Right cardiac atrium (tissue), 5 donors: ENCODE results near the gene SAMD4A. TPM values are rescaled to one million over a fixed set of nuclear protein-coding genes. Genes with fewer than 3 reads are reported as not detected.
"Not testable (repeated sequence)": the region's sequence is repeated elsewhere in the genome, so short reads cannot be mapped to it uniquely, and the experiment has no call there.

Source experiments
- ATAC-seq, 2 donors: fragments of 200-7000 bp; cut with Tn5 transposase; one replicate each; pipeline versions ENCODE4 v1.8.0 to v1.9.1; 2020; ENCODE audit warnings: moderate library complexity in 2 of 2, mild to moderate bottlenecking in 1 of 2
- DNase-seq, 3 donors: peaks; one replicate each; pipeline ENCODE4 v3.0.0-alpha.2; 2020
- H3K27ac ChIP-seq: one replicate; pipeline ENCODE4 v1.5.1; 2013; ENCODE audit warnings: mild to moderate bottlenecking, low read length, control low read depth, moderate library complexity
- H3K27me3 ChIP-seq: one replicate; pipeline ENCODE4 v1.6.1; 2013; ENCODE audit not compliant: control insufficient read depth, insufficient read depth
- H3K4me1 ChIP-seq: one replicate; pipeline ENCODE4 v1.6.1; 2013; ENCODE audit warnings: low read length; ENCODE audit not compliant: control insufficient read depth, insufficient read depth
- H3K4me3 ChIP-seq: one replicate; pipeline ENCODE4 v1.5.1; 2013; ENCODE audit warnings: low read length, control low read depth
- H3K9me3 ChIP-seq: one replicate; pipeline ENCODE4 v1.6.1; 2013; ENCODE audit warnings: low read length; ENCODE audit not compliant: control insufficient read depth
- WGBS: extraction: QIAGEN DNeasy Blood & Tissue Kit; methylation state at CpG from one replicate; pipeline ENCODE4 v1.1.7; 2013; 5-methylcytosine and 5-hydroxymethylcytosine counted together
- intact Hi-C, 4 donors: fragments of 100-400 bp; cut with DNase I; formaldehyde crosslinking; loops; one replicate each; pipeline versions ENCODE4 v1.11.0 to v1.14.0; 2022 to 2023
- polyA plus RNA-seq: library from polyadenylated mRNA; stranded (reverse); fragments of 200-250 nt; gene quantifications from one replicate; pipeline ENCODE4 v1.2.3, GENCODE V29; 2013
- total RNA-seq, 4 donors: library from RNA; stranded (reverse); fragmentation: NEBNext Ultra II Directional; extraction: Animal tissue kit (Norgen Biotek cat#: 25700); gene quantifications; one replicate each; pipeline ENCODE4 v1.2.1, GENCODE V29; 2021
- donor health status: healthy with polysubstance abuse.
- donor health status: DM: no; HTN: yes; CAD: no.
- donor health status: DM: no; HTN: no; CAD: no.
- donor health status: DM: no; HTN: yes; CAD: no; lungs with severe emphysema.
- donor health status: DM: yes; HTN: yes; CAD: no.

SAMD4A gene
- total and polyA plus RNA-seq, 5 donors = 57.2 to 166 (median 137) TPM

- WGBS = 87% methylated on average over 3 of the region's 3 CpGs
- ATAC-seq = not testable (repeated sequence)
Observed at GRCh38 chr14:54753396-54753795, 186.5 kb downstream of the SAMD4A start.

GRCh38 chr14:54754116-54754622 lies 187.2 kb downstream of the SAMD4A start:
- intact Hi-C loops = no loop called here
- no peaks in the 10 kb centered on the region for H3K9me3 ChIP-seq
- no peak overlapping the region for H3K4me3 ChIP-seq
- ATAC-seq = no peak
- no peak overlapping the region for H3K27ac ChIP-seq
- WGBS = 92% methylated on average over 6 of the region's 6 CpGs
- H3K27me3 ChIP-seq = no peaks in the 10 kb centered on the region
- peaks cover 5% of the 10 kb centered on the region for H3K4me1 ChIP-seq
- no peak for DNase-seq

More at GRCh38 chr14:54753396-54753795, 186.5 kb downstream of the SAMD4A start:
- H3K27ac ChIP-seq, intact Hi-C loops, DNase-seq, H3K27me3 ChIP-seq, H3K4me3 ChIP-seq, H3K9me3 ChIP-seq, H3K4me1 ChIP-seq: not testable (repeated sequence)

GRCh38 chr14:54754623-54755386 lies 187.9 kb downstream of the SAMD4A start:
- ATAC-seq (no peak), DNase-seq (no peak)
- H3K27me3 ChIP-seq = no peaks in the 10 kb centered on the region
- H3K4me1 ChIP-seq = peaks cover 5% of the 10 kb centered on the region
- no peaks in the 10 kb centered on the region for H3K9me3 ChIP-seq
- no peak overlapping the region for H3K27ac ChIP-seq
- no peak overlapping the region for H3K4me3 ChIP-seq
- WGBS = 87% methylated on average over 11 of the region's 11 CpGs
- intact Hi-C loops = no loop called here

GRCh38 chr14:54756656-54757392 lies 189.9 kb downstream of the SAMD4A start:
- Histone ChIP-seq H3K4me1 (peaks cover 5% of the 10 kb centered on the region), H3K9me3 (no peaks in the 10 kb centered on the region), H3K27me3 (no peaks in the 10 kb centered on the region), H3K27ac (no peak overlapping the region), H3K4me3 (no peak overlapping the region)
- WGBS = 55% methylated on average over 3 of the region's 3 CpGs
- ATAC-seq = no peak
- no peak for DNase-seq
- intact Hi-C loops = no loop called here

- WGBS = 73% methylated on average over 9 of the region's 9 CpGs
- no peak overlapping the region for H3K27ac ChIP-seq
- H3K4me3 ChIP-seq = no peak overlapping the region
- H3K27me3 ChIP-seq = no peaks in the 10 kb centered on the region
- DNase-seq (no peak), ATAC-seq (peak in 1 of 2 donors; percentile 32)
- no peaks in the 10 kb centered on the region for H3K9me3 ChIP-seq
- intact Hi-C loops = no loop called here
- H3K4me1 ChIP-seq = peaks cover 5% of the 10 kb centered on the region
Observed at GRCh38 chr14:54758041-54758440, 191.1 kb downstream of the SAMD4A start.

- intact Hi-C loops = loop anchor here in 1 of 4 donors (10.0 kb wide), 1 partner anchor 65 kb away; no protein-coding TSS in a partner anchor
- no peaks in the 10 kb centered on the region for H3K27me3 ChIP-seq
Observed at GRCh38 chr14:54759982-54760585, 193.2 kb downstream of the SAMD4A start.

GRCh38 chr14:54760866-54761575 lies 194.1 kb downstream of the SAMD4A start:
- Histone ChIP-seq H3K4me3 (no peak overlapping the region), H3K4me1 (peaks cover 5% of the 10 kb centered on the region), H3K27ac (no peak overlapping the region), H3K27me3 (no peaks in the 10 kb centered on the region), H3K9me3 (no peaks in the 10 kb centered on the region)
- DNase-seq = no peak
- WGBS = 81% methylated on average over 11 of the region's 11 CpGs
- no peak for ATAC-seq
- intact Hi-C loops = loop anchor here in 1 of 4 donors (10.0 kb wide), 1 partner anchor 66 kb away; no protein-coding TSS in a partner anchor

More at GRCh38 chr14:54759982-54760585, 193.2 kb downstream of the SAMD4A start:
- ATAC-seq = no peak
- Histone ChIP-seq H3K4me1 (peaks cover 5% of the 10 kb centered on the region), H3K4me3 (no peak overlapping the region), H3K9me3 (no peaks in the 10 kb centered on the region), H3K27ac (no peak overlapping the region)
- no peak for DNase-seq
- 93% methylated on average over 33 of the region's 33 CpGs for WGBS

GRCh38 chr14:54761835-54762234 lies 194.9 kb downstream of the SAMD4A start:
- intact Hi-C loops = loop anchor here in 1 of 4 donors (10.0 kb wide), 1 partner anchor 67 kb away; no protein-coding TSS in a partner anchor
- Histone ChIP-seq H3K4me3 (no peak overlapping the region), H3K27ac (no peak overlapping the region), H3K4me1 (peaks cover 2% of the 10 kb centered on the region), H3K9me3 (no peaks in the 10 kb centered on the region), H3K27me3 (no peaks in the 10 kb centered on the region)
- ATAC-seq = no peak
- DNase-seq = no peak
- 86% methylated on average over 6 of the region's 6 CpGs for WGBS

GRCh38 chr14:54762296-54762695 lies 195.4 kb downstream of the SAMD4A start:
- no peaks in the 10 kb centered on the region for H3K9me3 ChIP-seq
- no peak overlapping the region for H3K27ac ChIP-seq
- WGBS = 67% methylated on average over 5 of the region's 5 CpGs
- ATAC-seq = peak in 1 of 2 donors; percentile 66
- intact Hi-C loops = loop anchor here in 1 of 4 donors (10.0 kb wide), 1 partner anchor 67 kb away; no protein-coding TSS in a partner anchor
- no peaks in the 10 kb centered on the region for H3K27me3 ChIP-seq
- peak in 1 of 3 donors; percentile 52 for DNase-seq
- peaks cover 2% of the 10 kb centered on the region for H3K4me1 ChIP-seq
- no peak overlapping the region for H3K4me3 ChIP-seq

GRCh38 chr14:54763761-54764160 lies 196.8 kb downstream of the SAMD4A start:
- DNase-seq (no peak), ATAC-seq (no peak)
- H3K4me1 ChIP-seq = no peaks in the 10 kb centered on the region
- H3K4me3 ChIP-seq = no peak overlapping the region
- H3K9me3 ChIP-seq = no peaks in the 10 kb centered on the region
- intact Hi-C loops = loop anchor here in 1 of 4 donors (10.0 kb wide), 1 partner anchor 69 kb away; no protein-coding TSS in a partner anchor
- no peak overlapping the region for H3K27ac ChIP-seq
- WGBS = 90% methylated on average over 12 of the region's 12 CpGs
- H3K27me3 ChIP-seq = no peaks in the 10 kb centered on the region
